ENCODE measurements around the gene TANK. TPM values are rescaled to one million over a fixed set of nuclear protein-coding genes. Genes with fewer than 3 reads are reported as not detected.
A peak's percentile ranks its signal among the peaks of the same experiment; 100 is the strongest.

The TANK gene
- total and polyA plus RNA-seq, 2 of the 13 experiments (the other 11 are each of a cell fraction or from before 2014, with no cell fraction given) = 66.9 to 96.1 TPM

- TF ChIP-seq ZNF770 (CRISPR knock-in tag; IDR thresholded peaks at IDR 0.05) (no peak; the same call in none of the 2 replicates), TEF (CRISPR knock-in tag; IDR thresholded peaks at IDR 0.05) (peak; percentile 76; the same call in 1 of the 2 replicates), HHEX (CRISPR knock-in tag; IDR thresholded peaks at IDR 0.05) (peak; percentile 83), MLLT10 (CRISPR knock-in tag; IDR thresholded peaks at IDR 0.05) (no peak), ZNF510 (CRISPR knock-in tag; IDR thresholded peaks at IDR 0.05; ENCODE audit: low read depth) (0 out of 2 replicates have a peak, but pooled peaks have one; percentile 77), TBP (CRISPR knock-in tag; IDR thresholded peaks at IDR 0.05) (no peak), ZGPAT (CRISPR knock-in tag; IDR thresholded peaks at IDR 0.05) (peak; percentile 97), RBM39 (IDR thresholded peaks at IDR 0.05; ENCODE audit: low read depth, low read length, poor library complexity, severe bottlenecking) (peak; percentile 98), MED8 (CRISPR knock-in tag; IDR thresholded peaks at IDR 0.05; ENCODE audit: insufficient replicate concordance) (peak; percentile 90), ZNF234 (CRISPR knock-in tag; conservative IDR thresholded peaks at IDR 0.05) (no peak), ATF4 (CRISPR knock-in tag; IDR thresholded peaks at IDR 0.05) (peak in 1 of 2 experiments; percentile 98; a peak in 2 of 4 replicates), BHLHE40 (IDR thresholded peaks at IDR 0.05; ENCODE audit: low read length) (peak; percentile 47), ATF6 (CRISPR knock-in tag; conservative IDR thresholded peaks at IDR 0.05) (no peak), HMGXB4 (CRISPR knock-in tag; IDR thresholded peaks at IDR 0.05; ENCODE audit: borderline replicate concordance in 1 of 2, low read depth in 1 of 2) (peak; percentile 77 to 83), GLI4 (CRISPR knock-in tag; IDR thresholded peaks at IDR 0.05; ENCODE audit: borderline replicate concordance) (peak; percentile 87), ZNF772 (CRISPR knock-in tag; IDR thresholded peaks at IDR 0.05) (peak; percentile 89), KAT2B (IDR thresholded peaks at IDR 0.05; ENCODE audit: borderline replicate concordance, low read depth, low read length) (no peak), ZNF660 (CRISPR knock-in tag; IDR thresholded peaks at IDR 0.05; ENCODE audit: borderline replicate concordance, low read depth) (no peak)
These were observed at the start of gene TANK (continued) for GRCh38 chr2:161160226-161161073.

Data from HepG2 (cell line).